Measurements from ENCODE around the gene ZNF554.
A peak's percentile ranks its signal among the peaks of the same experiment; 100 is the strongest.
"Not testable (repeated sequence)": the region's sequence is repeated elsewhere in the genome, so short reads cannot be mapped to it uniquely, and the experiment has no call there.

Gene ZNF554

GRCh38 chr19:2812414-2813234, 7.0 kb upstream of the ZNF554 start:
- H3K9ac ChIP-seq, result no peak overlapping the region
- H3K9me3 ChIP-seq (replicated peaks in 1 of 11), result no peaks in the 10 kb centered on the region
- peaks cover 0 to 52% (median 36%) of the 10 kb centered on the region in 10 experiments; a peak in 16 of 20 replicates for H3K4me1 ChIP-seq
- no peak overlapping the region for H3K27ac ChIP-seq
- no peak for TF ChIP-seq Cebpa-rat (IDR thresholded peaks at IDR 0.05)
- H3K4me2 ChIP-seq, result no peak overlapping the region
- H3K36me3 ChIP-seq, result peaks cover 30 to 85% (median 70%) of the 10 kb centered on the region in 11 experiments
- H3K4me3 ChIP-seq, result no peak overlapping the region
- peaks cover 0 to 88% (median 53%) of the 10 kb centered on the region in 11 experiments; a peak in 20 of 22 replicates for H4K20me1 ChIP-seq
- peaks cover 0 to 36% (median 0%) of the 10 kb centered on the region in 11 experiments; a peak in 7 of 22 replicates for H3K27me3 ChIP-seq

DNA sequence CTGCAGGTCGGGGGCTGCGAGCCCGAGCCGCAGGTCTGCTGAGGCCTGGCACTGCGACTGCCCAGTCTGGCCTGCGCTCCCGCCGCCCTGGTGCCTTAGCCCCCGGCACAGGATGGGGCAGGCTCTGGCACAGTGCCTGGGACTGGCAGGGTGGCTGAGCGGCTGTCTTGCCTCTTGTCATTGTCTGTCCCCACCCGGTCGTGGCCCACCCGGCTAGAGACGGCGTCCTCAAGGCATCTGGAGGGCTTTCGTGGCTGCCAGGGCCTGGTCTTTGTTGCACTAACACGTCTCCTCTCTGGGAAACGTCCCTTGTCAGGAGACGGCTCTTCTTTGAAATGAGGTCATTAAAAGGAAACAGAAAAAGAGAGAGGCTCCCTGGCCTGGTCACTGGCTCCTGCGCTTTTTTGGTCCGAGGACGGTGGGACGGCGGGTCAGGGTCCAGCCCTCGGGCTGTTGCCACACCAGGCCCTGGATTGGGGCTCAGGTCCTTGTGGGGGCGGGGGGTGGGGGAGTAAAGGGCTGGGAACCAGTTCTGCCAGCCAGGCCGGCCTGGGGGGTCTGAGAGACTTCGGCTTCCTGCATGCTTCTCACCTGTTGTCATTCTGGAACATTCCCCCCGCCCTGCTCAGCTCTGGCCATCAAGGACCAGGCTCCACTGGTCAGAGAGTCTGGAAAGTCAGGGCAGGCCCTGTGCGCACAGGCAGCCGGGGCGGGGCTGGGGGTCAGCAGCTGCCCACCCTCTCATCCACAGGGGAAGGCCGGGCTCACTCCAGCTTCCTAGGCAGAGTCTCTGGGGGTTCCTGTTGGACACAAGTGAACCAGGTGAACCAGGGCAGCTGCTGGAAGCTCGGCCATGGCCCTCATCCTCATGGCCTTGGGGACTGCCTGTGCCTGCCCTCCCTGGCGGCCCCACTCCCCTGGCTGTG, 6.2 kb upstream of the ZNF554 start:
- Histone ChIP-seq H3K27ac (no peak overlapping the region), H3K9me3 (replicated peaks in 1 of 11) (peaks cover 0 to 3% (median 0%) of the 10 kb centered on the region in 11 experiments; a peak in 2 of 22 replicates), H4K20me1 (peaks cover 0 to 80% (median 44%) of the 10 kb centered on the region in 11 experiments; a peak in 20 of 22 replicates), H3K4me2 (no peak overlapping the region), H3K9ac (no peak overlapping the region), H3K4me3 (no peak overlapping the region), H3K4me1 (peaks cover 0 to 43% (median 27%) of the 10 kb centered on the region in 10 experiments; a peak in 16 of 20 replicates), H3K27me3 (peaks cover 0 to 28% (median 0%) of the 10 kb centered on the region in 11 experiments; a peak in 7 of 22 replicates), H3K36me3 (peaks cover 23 to 76% (median 61%) of the 10 kb centered on the region in 11 experiments)
- TF ChIP-seq Cebpa-rat (IDR thresholded peaks at IDR 0.05), result no peak

DNA sequence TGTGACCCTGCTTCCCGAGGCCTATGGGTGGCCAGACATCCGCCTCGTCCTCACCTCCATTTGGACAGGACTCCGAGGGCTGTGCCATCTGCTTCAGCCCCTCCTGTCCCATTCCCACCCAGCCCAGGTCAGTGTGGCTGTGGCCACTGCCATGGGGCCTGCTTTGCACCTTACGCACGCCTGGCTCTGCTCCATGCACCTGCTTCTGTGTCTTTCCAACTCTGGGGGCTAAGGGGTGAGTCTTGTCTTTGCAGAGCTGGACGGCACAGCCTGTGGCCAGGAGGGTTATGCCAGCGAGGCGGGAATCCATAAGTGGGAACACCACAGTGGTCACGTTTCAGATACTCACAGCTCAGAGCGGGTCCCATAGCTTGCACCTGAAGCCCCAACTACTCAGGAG, 5.2 kb upstream of the ZNF554 start:
- TF ChIP-seq Cebpa-rat (IDR thresholded peaks at IDR 0.05), result no peak
- Histone ChIP-seq H3K36me3 (peaks cover 13 to 67% (median 52%) of the 10 kb centered on the region in 11 experiments), H3K9ac (no peak overlapping the region)

DNA sequence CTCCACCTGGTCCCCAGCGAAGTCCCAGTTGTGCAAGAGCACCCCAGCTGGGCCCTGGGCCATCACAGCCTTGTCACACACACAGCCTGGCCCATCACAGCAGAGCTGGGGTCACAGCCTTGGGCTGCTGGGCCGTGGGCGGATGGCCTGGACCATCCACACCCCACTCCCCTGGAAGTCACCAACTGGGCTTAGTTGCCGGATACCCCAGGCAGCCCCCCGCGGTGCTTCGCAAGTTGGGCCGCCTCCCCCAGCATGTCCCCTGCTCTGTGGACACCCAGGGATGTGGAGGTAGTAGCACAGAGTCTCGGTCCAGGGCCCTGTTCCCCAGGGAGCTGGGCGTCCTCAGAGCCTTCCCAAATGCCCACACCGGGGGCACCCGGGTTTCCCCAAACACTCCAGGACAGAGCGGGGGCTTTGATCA, 4.5 kb upstream of the ZNF554 start:
- no peak for TF ChIP-seq Cebpa-rat (IDR thresholded peaks at IDR 0.05)

More for the DNA sequence above, 5.2 kb upstream of the ZNF554 start:
- no peak overlapping the region for H3K4me2 ChIP-seq
- H3K4me1 ChIP-seq, result peaks cover 0 to 35% (median 20%) of the 10 kb centered on the region in 10 experiments; a peak in 17 of 20 replicates
- H3K27me3 ChIP-seq, result peaks cover 0 to 18% (median 0%) of the 10 kb centered on the region in 11 experiments; a peak in 7 of 22 replicates
- no peak overlapping the region for H3K27ac ChIP-seq
- peaks cover 0 to 4% (median 0%) of the 10 kb centered on the region in 11 experiments; a peak in 2 of 22 replicates for H3K9me3 ChIP-seq (replicated peaks in 1 of 11)
- H3K4me3 ChIP-seq, result no peak overlapping the region
- H4K20me1 ChIP-seq, result peaks cover 0 to 70% (median 35%) of the 10 kb centered on the region in 11 experiments; a peak in 20 of 22 replicates

GRCh38 chr19:2815923-2816322, 3.7 kb upstream of the ZNF554 start:
- H3K4me2 ChIP-seq, result no peak overlapping the region
- peaks cover 0 to 3% (median 0%) of the 10 kb centered on the region in 11 experiments; a peak in 4 of 22 replicates for H3K27me3 ChIP-seq
- H3K9ac ChIP-seq, result no peak overlapping the region
- peak overlapping the region in 1 of 11 experiments; percentile 36; a peak in 2 of 22 replicates for H3K27ac ChIP-seq
- H3K4me3 ChIP-seq, result no peak overlapping the region
- peaks cover 11 to 52% (median 42%) of the 10 kb centered on the region in 11 experiments; a peak in 21 of 22 replicates for H3K36me3 ChIP-seq
- peaks cover 0 to 4% (median 0%) of the 10 kb centered on the region in 11 experiments; a peak in 2 of 22 replicates for H3K9me3 ChIP-seq (replicated peaks in 1 of 11)
- TF ChIP-seq Cebpa-rat (IDR thresholded peaks at IDR 0.05), result no peak
- peaks cover 0 to 55% (median 20%) of the 10 kb centered on the region in 11 experiments; a peak in 19 of 22 replicates for H4K20me1 ChIP-seq
- H3K4me1 ChIP-seq, result peaks cover 6 to 29% (median 14%) of the 10 kb centered on the region in 10 experiments; a peak in 18 of 20 replicates

More for the DNA sequence above, 4.5 kb upstream of the ZNF554 start:
- Histone ChIP-seq H3K9ac (no peak overlapping the region), H3K4me3 (no peak overlapping the region), H3K27me3 (peaks cover 0 to 10% (median 0%) of the 10 kb centered on the region in 11 experiments; a peak in 7 of 22 replicates), H4K20me1 (peaks cover 0 to 63% (median 27%) of the 10 kb centered on the region in 11 experiments; a peak in 20 of 22 replicates), H3K9me3 (replicated peaks in 1 of 11) (peaks cover 0 to 4% (median 0%) of the 10 kb centered on the region in 11 experiments; a peak in 2 of 22 replicates), H3K4me1 (peaks cover under 1 to 29% (median 14%) of the 10 kb centered on the region in 10 experiments; a peak in 19 of 20 replicates), H3K27ac (no peak overlapping the region), H3K4me2 (no peak overlapping the region), H3K36me3 (peaks cover 11 to 59% (median 45%) of the 10 kb centered on the region in 11 experiments; a peak in 21 of 22 replicates)

- no peak for TF ChIP-seq Cebpa-rat (IDR thresholded peaks at IDR 0.05)
- Histone ChIP-seq H3K4me3 (no peak overlapping the region), H3K27me3 (no peaks in the 10 kb centered on the region), H3K9me3 (replicated peaks in 1 of 11) (peaks cover 0 to 4% (median 0%) of the 10 kb centered on the region in 11 experiments; a peak in 2 of 22 replicates), H3K4me2 (no peak overlapping the region), H3K27ac (peak overlapping the region in 1 of 11 experiments; percentile 36; a peak in 1 of 22 replicates), H3K36me3 (peaks cover 11 to 45% (median 36%) of the 10 kb centered on the region in 11 experiments; a peak in 21 of 22 replicates), H3K9ac (no peak overlapping the region), H4K20me1 (peaks cover 0 to 48% (median 13%) of the 10 kb centered on the region in 11 experiments; a peak in 13 of 22 replicates), H3K4me1 (peaks cover 6 to 24% (median 12%) of the 10 kb centered on the region in 10 experiments; a peak in 18 of 20 replicates)
Measured at GRCh38 chr19:2816641-2817040, 3.0 kb upstream of the ZNF554 start.

- peaks cover 0 to 41% (median 7%) of the 10 kb centered on the region in 11 experiments; a peak in 10 of 22 replicates for H4K20me1 ChIP-seq
- H3K9ac ChIP-seq; H3K9me3 ChIP-seq (replicated peaks in 1 of 11); H3K27ac ChIP-seq; H3K4me3 ChIP-seq; H3K27me3 ChIP-seq; H3K4me2 ChIP-seq: not testable (repeated sequence)
- H3K4me1 ChIP-seq, result peaks cover 6 to 17% (median 11%) of the 10 kb centered on the region in 10 experiments; a peak in 18 of 20 replicates
- peaks cover 11 to 44% (median 29%) of the 10 kb centered on the region in 11 experiments; a peak in 21 of 22 replicates for H3K36me3 ChIP-seq
Measured at GRCh38 chr19:2817237-2817829, 2.3 kb upstream of the ZNF554 start.
